Transverse colon (tissue), 4 donors: ENCODE measurements around the gene DUSP14. TPM values are rescaled to one million over a fixed set of nuclear protein-coding genes. Genes with fewer than 3 reads are reported as not detected.

Experiments
- DNase-seq: peaks from one replicate; pipeline ENCODE4 v3.0.0-alpha.2; 2019
- H3K27ac ChIP-seq, 4 donors: fragments of 200-600 bp; sonication (generic); 2 replicates each; pipeline ENCODE4 v1.5.1; 2016 to 2018; ENCODE audit warnings: inconsistent platforms in 4 of 4
- H3K27me3 ChIP-seq: fragments of 200-600 bp; sonication (generic); 2 replicates; pipeline ENCODE4 v1.5.1; 2017; ENCODE audit warnings: inconsistent platforms
- H3K36me3 ChIP-seq, 4 donors: fragments of 200-600 bp; sonication (generic); 2 replicates each; pipeline ENCODE4 v1.5.1; 2017 to 2019; ENCODE audit warnings: inconsistent platforms in 4 of 4
- H3K4me1 ChIP-seq, 4 donors: fragments of 200-600 bp; sonication (generic); 2 replicates each; pipeline ENCODE4 v1.5.1; 2017 to 2020; ENCODE audit warnings: inconsistent platforms in 4 of 4
- H3K4me3 ChIP-seq, 4 donors: fragments of 200-600 bp; sonication (generic); 1 replicate in 1 of 4; 2 replicates in 3 of 4; pipeline versions ENCODE4 v1.5.1 to v1.6.1; 2017 to 2019; ENCODE audit warnings: inconsistent platforms in 4 of 4
- H3K9me3 ChIP-seq, 2 donors: fragments of 200-600 bp; sonication (generic); 2 replicates each; pipeline ENCODE4 v1.5.1; 2017 to 2019; ENCODE audit warnings: inconsistent platforms in 2 of 2
- EP300 ChIP-seq: sonication (generic); formaldehyde crosslinking; IDR thresholded peaks from one replicate; pipeline ENCODE4 v1.6.1; 2017; ENCODE audit warnings: antibody characterized with exemption, low read depth
- POLR2A ChIP-seq: fragments of 450-650 bp; IDR thresholded peaks from one replicate; pipeline ENCODE4 v1.6.1; 2016; ENCODE audit warnings: antibody characterized with exemption, mild to moderate bottlenecking, moderate library complexity
- POLR2AphosphoS5 ChIP-seq, 3 donors: sonication (generic); formaldehyde crosslinking; IDR thresholded peaks; one replicate each; pipeline ENCODE4 v1.6.1; 2016; ENCODE audit warnings: antibody characterized with exemption in 3 of 3
- WGBS, 2 donors: methylation state at CpG; one replicate each; pipeline ENCODE4 v1.1.5; 2018; ENCODE audit warnings: low coverage in 1 of 2; 5-methylcytosine and 5-hydroxymethylcytosine counted together
- in situ Hi-C, 4 donors: fragments of 200-750 bp; cut with MboI; loops; one replicate each; pipeline versions ENCODE4 v1.15.0 to v1.15.1; 2017; ENCODE audit warnings: low sequenced_read_pairs in 3 of 4, low pct_ligation_motif_present in 1 of 4, low pct_unique_long_range_greater_than_20kb in 1 of 4
- intact Hi-C: fragments of 100-400 bp; cut with DNase I; formaldehyde crosslinking; loops from one replicate; pipeline ENCODE4 v1.15.1; 2023; ENCODE audit warnings: low total_unique reads
- total RNA-seq, 4 donors: library from RNA; depleted of rRNA; stranded (reverse); fragments of >200 nt; gene quantifications; one replicate each; pipeline ENCODE4 v1.1.0, GENCODE V29; 2016
- TF ChIP-seq, protein P1 (sequence below), 5 experiments: fragments of 200-600 bp in 3 of 5; fragments of 450-650 bp in 2 of 5; sonication (generic) in 3 of 5; IDR thresholded peaks; 1 replicate in 2 of 5; 2 replicates in 3 of 5; pipeline ENCODE4 v1.5.1; 2016 to 2017; ENCODE audit warnings: antibody characterized with exemption in 5 of 5, inconsistent platforms in 3 of 5, mild to moderate bottlenecking in 2 of 5, moderate library complexity in 1 of 5

DUSP14 gene
- total RNA-seq, 4 donors from 2014 or later, result 1.6 to 3.8 (median 2.8) TPM

DNA sequence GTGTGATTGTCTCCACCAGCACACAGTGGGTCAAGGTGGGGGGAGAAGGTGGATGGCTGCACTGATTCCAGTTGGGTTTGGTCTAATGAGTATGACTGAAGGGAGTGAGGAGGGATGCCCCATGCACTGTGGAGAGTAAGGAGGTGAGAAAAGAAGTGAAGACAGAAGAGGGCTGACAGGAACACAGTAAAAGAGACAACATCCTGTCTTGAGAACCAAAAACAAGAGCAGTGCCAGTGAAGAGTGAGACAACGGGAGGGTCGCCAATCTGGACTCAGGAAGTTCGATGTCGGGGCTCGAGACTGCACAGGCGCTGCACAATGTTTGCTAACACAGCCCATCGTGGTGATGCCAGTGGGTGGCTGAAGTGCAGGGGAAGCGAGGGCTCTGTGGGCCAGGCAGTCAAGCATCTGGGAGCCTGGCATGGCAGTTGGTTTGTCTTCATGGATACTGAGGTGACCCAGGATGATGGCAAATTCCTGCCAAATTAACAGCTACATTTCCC, 34.1 kb downstream of the DUSP14 start:
- Histone ChIP-seq H3K4me3 (no peak overlapping the region), H3K4me1 (no peaks in the 10 kb centered on the region), H3K27ac (no peak overlapping the region), H3K36me3 (peaks cover 0 to 26% (median 12%) of the 10 kb centered on the region in 4 donors), H3K9me3 (no peaks in the 10 kb centered on the region), H3K27me3 (no peaks in the 10 kb centered on the region)
- no peak for DNase-seq
- WGBS, 2 donors, result 88 to 95% methylated on average over 6 to 8 of the region's 8 CpGs
- intact Hi-C loops (no loop called here), in situ Hi-C loops (no loop called here)
- TF ChIP-seq POLR2A, result no peak
- TF ChIP-seq EP300, result no peak
- no peak for TF ChIP-seq POLR2AphosphoS5 (IDR thresholded peaks at IDR 0.05)
- TF ChIP-seq, protein P1, sequence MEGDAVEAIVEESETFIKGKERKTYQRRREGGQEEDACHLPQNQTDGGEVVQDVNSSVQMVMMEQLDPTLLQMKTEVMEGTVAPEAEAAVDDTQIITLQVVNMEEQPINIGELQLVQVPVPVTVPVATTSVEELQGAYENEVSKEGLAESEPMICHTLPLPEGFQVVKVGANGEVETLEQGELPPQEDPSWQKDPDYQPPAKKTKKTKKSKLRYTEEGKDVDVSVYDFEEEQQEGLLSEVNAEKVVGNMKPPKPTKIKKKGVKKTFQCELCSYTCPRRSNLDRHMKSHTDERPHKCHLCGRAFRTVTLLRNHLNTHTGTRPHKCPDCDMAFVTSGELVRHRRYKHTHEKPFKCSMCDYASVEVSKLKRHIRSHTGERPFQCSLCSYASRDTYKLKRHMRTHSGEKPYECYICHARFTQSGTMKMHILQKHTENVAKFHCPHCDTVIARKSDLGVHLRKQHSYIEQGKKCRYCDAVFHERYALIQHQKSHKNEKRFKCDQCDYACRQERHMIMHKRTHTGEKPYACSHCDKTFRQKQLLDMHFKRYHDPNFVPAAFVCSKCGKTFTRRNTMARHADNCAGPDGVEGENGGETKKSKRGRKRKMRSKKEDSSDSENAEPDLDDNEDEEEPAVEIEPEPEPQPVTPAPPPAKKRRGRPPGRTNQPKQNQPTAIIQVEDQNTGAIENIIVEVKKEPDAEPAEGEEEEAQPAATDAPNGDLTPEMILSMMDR (IDR thresholded peaks at IDR 0.05), result no peak

DNA sequence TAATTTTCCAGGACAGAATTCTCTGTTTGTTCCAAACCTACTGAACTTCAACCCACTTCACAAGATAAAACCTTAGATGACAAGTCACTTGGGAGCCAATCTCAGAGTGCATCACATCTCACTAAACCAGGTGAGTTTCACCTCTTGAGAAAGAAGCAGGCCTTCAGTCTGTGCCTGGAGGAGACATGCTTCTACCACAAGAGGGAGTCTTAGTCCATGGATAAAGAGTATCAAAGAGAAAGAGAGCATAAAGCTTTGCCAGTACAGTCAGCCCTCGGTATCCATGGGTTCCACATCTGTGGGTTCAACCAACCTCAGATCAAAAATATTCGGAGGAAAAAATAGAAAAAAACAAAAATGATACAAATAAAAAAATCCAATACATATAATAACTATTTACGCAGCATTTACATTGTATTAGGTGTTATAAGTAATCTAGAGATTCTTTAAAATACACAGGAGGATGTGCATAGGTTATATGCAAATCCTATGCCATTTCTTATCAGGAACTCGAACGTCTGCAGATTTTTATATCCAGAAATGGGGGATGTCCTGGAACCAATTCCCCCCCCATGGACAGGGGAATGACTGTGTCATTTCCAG, 37.7 kb downstream of the DUSP14 start:
- WGBS, 2 donors, result 56 to 58% methylated on average over 4 to 5 of the region's 5 CpGs
- DNase-seq, result no peak
- Histone ChIP-seq H3K27me3 (no peaks in the 10 kb centered on the region), H3K9me3 (no peaks in the 10 kb centered on the region), H3K27ac (no peak overlapping the region), H3K36me3 (peaks cover 0 to 45% (median 8%) of the 10 kb centered on the region in 4 donors), H3K4me1 (no peaks in the 10 kb centered on the region), H3K4me3 (no peak overlapping the region)
- TF ChIP-seq, protein P1 (IDR thresholded peaks at IDR 0.05), result peak; percentile 28 to 68 (median 54)
- TF ChIP-seq POLR2AphosphoS5 (IDR thresholded peaks at IDR 0.05), result no peak
- in situ Hi-C loops, result no loop called here
- intact Hi-C loops, result no loop called here

DNA sequence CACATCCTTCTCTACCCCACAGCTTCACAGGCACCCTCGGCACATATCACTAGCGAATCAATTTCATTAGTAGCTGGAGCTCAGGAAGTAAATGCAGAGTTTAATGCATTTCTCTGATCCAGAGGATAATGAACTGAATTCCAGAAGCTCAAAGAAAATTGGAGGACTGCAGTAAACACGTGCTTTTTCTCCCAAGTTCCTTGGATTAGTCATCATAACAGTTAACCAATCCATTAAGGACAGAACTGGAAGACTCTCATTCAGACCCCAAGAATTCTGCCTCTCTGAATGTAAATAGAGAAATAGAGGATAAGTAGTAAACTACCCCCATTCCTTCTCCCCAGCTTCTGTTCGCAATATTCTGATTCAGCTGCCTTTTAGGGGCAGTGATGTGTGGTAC, 40.7 kb downstream of the DUSP14 start:
- TF ChIP-seq EP300 (no peak), POLR2A (no peak), POLR2AphosphoS5 (IDR thresholded peaks at IDR 0.05) (no peak)
- TF ChIP-seq, protein P1 (IDR thresholded peaks at IDR 0.05), result no peak
- Histone ChIP-seq H3K27me3 (no peaks in the 10 kb centered on the region), H3K9me3 (no peaks in the 10 kb centered on the region), H3K4me1 (no peaks in the 10 kb centered on the region), H3K27ac (no peak overlapping the region), H3K4me3 (no peak overlapping the region), H3K36me3 (peaks cover 0 to 38% (median 11%) of the 10 kb centered on the region in 4 donors)
- DNase-seq, result no peak
- 82 to 93% methylated on average over 4 of the region's 4 CpGs for WGBS, 2 donors
- intact Hi-C loops (no loop called here), in situ Hi-C loops (no loop called here)

DNA sequence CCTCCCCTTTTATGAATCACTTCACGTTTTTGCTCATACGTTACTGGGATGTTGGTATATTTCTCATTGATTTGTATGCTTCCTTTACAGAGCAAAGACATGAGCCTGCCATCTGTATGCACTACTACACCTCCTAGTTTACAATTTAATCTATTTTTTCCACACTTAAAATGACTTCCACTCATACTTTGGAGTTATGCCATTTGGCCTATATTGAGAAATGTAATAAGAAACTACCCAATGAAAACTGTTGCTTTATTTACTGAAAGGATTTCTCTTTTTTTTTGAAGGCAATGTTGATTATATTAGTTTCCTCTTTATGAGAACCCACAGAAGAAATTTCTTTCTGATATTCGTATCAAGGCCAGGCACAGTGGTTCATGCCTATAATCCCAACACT, 43.1 kb downstream of the DUSP14 start:
- DNase-seq, result no peak
- no peaks in the 10 kb centered on the region for H3K9me3 ChIP-seq
- in situ Hi-C loops (no loop called here), intact Hi-C loops (no loop called here)
- H3K27me3 ChIP-seq, result no peaks in the 10 kb centered on the region
- TF ChIP-seq POLR2A (no peak), EP300 (no peak), POLR2AphosphoS5 (IDR thresholded peaks at IDR 0.05) (no peak)
- TF ChIP-seq, protein P1 (IDR thresholded peaks at IDR 0.05), result no peak
- H3K4me1 ChIP-seq, result no peaks in the 10 kb centered on the region
- H3K27ac ChIP-seq, result no peak overlapping the region
- peaks cover 0 to 59% (median 22%) of the 10 kb centered on the region in 4 donors for H3K36me3 ChIP-seq
- H3K4me3 ChIP-seq, result no peak overlapping the region
- WGBS, 2 donors, result 77 to 89% methylated on average over 3 of the region's 3 CpGs
